ENCODE results near the gene OBSCN. TPM values are rescaled to one million over a fixed set of nuclear protein-coding genes. Genes with fewer than 3 reads are reported as not detected.

OBSCN gene
- total and polyA plus RNA-seq, 2 of the 4 experiments (the other 2 are of a cell fraction): 4.1 to 9.5 TPM

GRCh38 chr1:228225740-228226139, 17.9 kb downstream of the OBSCN start:
- Histone ChIP-seq H3K27ac (ENCODE audit: insufficient read depth, low read length) (no peak overlapping the region), H3K4me3 (ENCODE audit: insufficient read depth, low read depth, low read length) (no peak overlapping the region), H3K9ac (ENCODE audit: low read depth, low read length) (no peak overlapping the region), H2BK120ac (ENCODE audit: low read depth, low read length) (no peak overlapping the region), H3K9me3 (ENCODE audit: control insufficient read depth, insufficient read depth, low read length) (peaks cover 9% of the 10 kb centered on the region), H2AK9ac (replicated peaks; ENCODE audit: low read depth, low read length, poor library complexity) (peak overlapping the region; percentile 51), H2AFZ (replicated peaks; ENCODE audit: low read length, poor library complexity) (no peak overlapping the region), H4K5ac (ENCODE audit: low read depth, low read length) (no peak overlapping the region), H3K9me1 (ENCODE audit: insufficient read depth, low read length) (peaks cover 12% of the 10 kb centered on the region; the same call in 1 of the 2 replicates), H3K4ac (ENCODE audit: low read depth, low read length) (no peak overlapping the region), H3K56ac (ENCODE audit: extremely low read depth, insufficient read depth, low read length) (no peak overlapping the region), H3K4me1 (ENCODE audit: control insufficient read depth, insufficient read depth, low read length) (peaks cover 18% of the 10 kb centered on the region), H3K4me2 (ENCODE audit: low read depth, low read length) (no peak overlapping the region), H3K14ac (replicated peaks; ENCODE audit: low read depth, low read length) (no peak overlapping the region), H2BK15ac (ENCODE audit: low read depth, low read length) (no peak overlapping the region), H4K20me1 (ENCODE audit: insufficient read depth, low read length) (no peaks in the 10 kb centered on the region; the same call in none of the 2 replicates), H3K27me3 (ENCODE audit: control insufficient read depth, insufficient read depth, low read length) (no peaks in the 10 kb centered on the region), H2AK5ac (ENCODE audit: low read depth, low read length) (no peak overlapping the region), H3K18ac (ENCODE audit: low read depth, low read length) (no peak overlapping the region), H3K79me1 (ENCODE audit: low read depth in 1 of 2, low read length in 2 of 2) (peaks cover 4 to 18% of the 10 kb centered on the region in 2 experiments; a peak in 3 of 4 replicates), H4K91ac (ENCODE audit: insufficient read depth, low read depth, low read length) (no peak overlapping the region), H3K36me3 (ENCODE audit: control insufficient read depth, insufficient read depth, low read length) (peaks cover 25% of the 10 kb centered on the region), H2BK20ac (ENCODE audit: low read depth, low read length) (no peak overlapping the region; the same call in 1 of the 2 replicates), H4K8ac (ENCODE audit: low read depth in 2 of 2, low read length in 2 of 2) (no peak overlapping the region), H3K23ac (ENCODE audit: low read depth, low read length) (no peak overlapping the region), H2BK5ac (ENCODE audit: low read depth, low read length, poor library complexity, severe bottlenecking) (no peak overlapping the region)
- in situ Hi-C loops (cut with MboI; ENCODE audit: low sequenced_read_pairs) (no loop called here), intact Hi-C loops (cut with micrococcal nuclease) (loop anchor here (5.0 kb wide), 3 partner anchors 152 to 232 kb away; a partner anchor contains a TSS), dilution Hi-C loops (cut with HindIII; ENCODE audit: low sequenced_read_pairs, unreplicated experiment) (no loop called here)
- ChIA-PET POLR2A (ENCODE audit: unreplicated experiment) (no interaction called here), CTCF (no interaction called here)
- ATAC-seq (ENCODE audit: low read depth): no peak
- WGBS, 2 experiments (ENCODE audit: extremely low coverage in 2 of 2, insufficient read length in 1 of 2): 100% methylated on average over 1 of the region's 2 CpGs; no CpG with 5 or more reads in 1 of the 2 experiments
- DNase-seq: no peak
- TF ChIP-seq MAZ (IDR thresholded peaks at IDR 0.05; ENCODE audit: borderline replicate concordance, low read depth, low read length) (no peak), SMC3 (IDR thresholded peaks at IDR 0.05; ENCODE audit: low read depth, low read length) (no peak), CHD1 (IDR thresholded peaks at IDR 0.05; ENCODE audit: low read depth, low read length) (no peak), MXI1 (IDR thresholded peaks at IDR 0.05; ENCODE audit: borderline replicate concordance, low read depth, low read length) (no peak), USF2 (IDR thresholded peaks at IDR 0.05; ENCODE audit: low read depth, low read length) (no peak), CTCF (conservative IDR thresholded peaks at IDR 0.05; ENCODE audit: low read depth, low read length) (no peak), ELK1 (IDR thresholded peaks at IDR 0.05; ENCODE audit: borderline replicate concordance, low read depth, low read length) (no peak), FOS (IDR thresholded peaks at IDR 0.05; ENCODE audit: low read depth, low read length) (no peak), NFE2L2 (IDR thresholded peaks at IDR 0.05; ENCODE audit: low read depth, low read length) (no peak), MAFK (IDR thresholded peaks at IDR 0.05; ENCODE audit: low read depth, low read length) (no peak)
- no TSS peak for BruUV-seq (replicated peaks)
